Activated T-cell treated with anti-CD3 and anti-CD28 coated beads for 1 hour (primary cell): ENCODE data around the gene ABHD16B.

Experiments used
- DNase-seq: peaks from one replicate; pipeline ENCODE4 v3.0.0-alpha.2; 2020; ENCODE audit warnings: low read depth

ABHD16B gene

GRCh38 chr20:63895952-63896263, 34.6 kb downstream of the ABHD16B start:
- no peak for DNase-seq

- DNase-seq, result no peak
Measured at GRCh38 chr20:63896264-63897105, 35.2 kb downstream of the ABHD16B start.

GRCh38 chr20:63897978-63898561, 36.8 kb downstream of the ABHD16B start:
- no peak for DNase-seq

GRCh38 chr20:63898882-63899558, 37.7 kb downstream of the ABHD16B start:
- DNase-seq, result no peak

GRCh38 chr20:63900413-63900812, 39.1 kb downstream of the ABHD16B start:
- DNase-seq, result no peak

- DNase-seq, result no peak
Measured at GRCh38 chr20:63903796-63904561, 42.7 kb downstream of the ABHD16B start.

- DNase-seq, result no peak
Measured at GRCh38 chr20:63908008-63908682, 46.8 kb downstream of the ABHD16B start.

- no peak for DNase-seq
Measured at GRCh38 chr20:63911176-63911575, 49.9 kb downstream of the ABHD16B start.
